Stimulated activated effector memory CD8-positive, alpha-beta T cell treated with anti-CD3 and anti-CD28 coated beads, Interleukin-12 subunit alpha, Interleukin-12 subunit beta, amount 100 ng/mL, for 72 hours (primary cell): ENCODE data around the gene RTEL1.
"Not testable (repeated sequence)": the region's sequence is repeated elsewhere in the genome, so short reads cannot be mapped to it uniquely, and the experiment has no call there.

Experiments used
- ATAC-seq: fragments of 150-1000 bp; cut with Tn5 transposase; 2 replicates; pipeline ENCODE4 v1.10.0; 2021
- DNase-seq, 2 donors: peaks; one replicate each; pipeline ENCODE4 v3.0.0; 2021 to 2022; ENCODE audit warnings: low spot score in 2 of 2
- H3K27ac Mint-ChIP-seq: one replicate; pipeline ENCODE4 v1.8.0; 2022; ENCODE audit warnings: mild to moderate bottlenecking, mixed read lengths
- H3K36me3 Mint-ChIP-seq: one replicate; pipeline ENCODE4 v1.8.0; 2022; ENCODE audit warnings: mild to moderate bottlenecking, mixed read lengths
- H3K4me1 Mint-ChIP-seq: one replicate; pipeline ENCODE4 v1.8.0; 2022; ENCODE audit warnings: mixed read lengths
- H3K4me3 Mint-ChIP-seq: one replicate; pipeline ENCODE4 v1.8.0; 2022; ENCODE audit warnings: mild to moderate bottlenecking, mixed read lengths
- H3K9me3 Mint-ChIP-seq: one replicate; pipeline ENCODE4 v1.8.0; 2022; ENCODE audit warnings: mixed read lengths

The RTEL1 gene, protein sequence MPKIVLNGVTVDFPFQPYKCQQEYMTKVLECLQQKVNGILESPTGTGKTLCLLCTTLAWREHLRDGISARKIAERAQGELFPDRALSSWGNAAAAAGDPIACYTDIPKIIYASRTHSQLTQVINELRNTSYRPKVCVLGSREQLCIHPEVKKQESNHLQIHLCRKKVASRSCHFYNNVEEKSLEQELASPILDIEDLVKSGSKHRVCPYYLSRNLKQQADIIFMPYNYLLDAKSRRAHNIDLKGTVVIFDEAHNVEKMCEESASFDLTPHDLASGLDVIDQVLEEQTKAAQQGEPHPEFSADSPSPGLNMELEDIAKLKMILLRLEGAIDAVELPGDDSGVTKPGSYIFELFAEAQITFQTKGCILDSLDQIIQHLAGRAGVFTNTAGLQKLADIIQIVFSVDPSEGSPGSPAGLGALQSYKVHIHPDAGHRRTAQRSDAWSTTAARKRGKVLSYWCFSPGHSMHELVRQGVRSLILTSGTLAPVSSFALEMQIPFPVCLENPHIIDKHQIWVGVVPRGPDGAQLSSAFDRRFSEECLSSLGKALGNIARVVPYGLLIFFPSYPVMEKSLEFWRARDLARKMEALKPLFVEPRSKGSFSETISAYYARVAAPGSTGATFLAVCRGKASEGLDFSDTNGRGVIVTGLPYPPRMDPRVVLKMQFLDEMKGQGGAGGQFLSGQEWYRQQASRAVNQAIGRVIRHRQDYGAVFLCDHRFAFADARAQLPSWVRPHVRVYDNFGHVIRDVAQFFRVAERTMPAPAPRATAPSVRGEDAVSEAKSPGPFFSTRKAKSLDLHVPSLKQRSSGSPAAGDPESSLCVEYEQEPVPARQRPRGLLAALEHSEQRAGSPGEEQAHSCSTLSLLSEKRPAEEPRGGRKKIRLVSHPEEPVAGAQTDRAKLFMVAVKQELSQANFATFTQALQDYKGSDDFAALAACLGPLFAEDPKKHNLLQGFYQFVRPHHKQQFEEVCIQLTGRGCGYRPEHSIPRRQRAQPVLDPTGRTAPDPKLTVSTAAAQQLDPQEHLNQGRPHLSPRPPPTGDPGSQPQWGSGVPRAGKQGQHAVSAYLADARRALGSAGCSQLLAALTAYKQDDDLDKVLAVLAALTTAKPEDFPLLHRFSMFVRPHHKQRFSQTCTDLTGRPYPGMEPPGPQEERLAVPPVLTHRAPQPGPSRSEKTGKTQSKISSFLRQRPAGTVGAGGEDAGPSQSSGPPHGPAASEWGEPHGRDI (N-terminal part only)

DNA sequence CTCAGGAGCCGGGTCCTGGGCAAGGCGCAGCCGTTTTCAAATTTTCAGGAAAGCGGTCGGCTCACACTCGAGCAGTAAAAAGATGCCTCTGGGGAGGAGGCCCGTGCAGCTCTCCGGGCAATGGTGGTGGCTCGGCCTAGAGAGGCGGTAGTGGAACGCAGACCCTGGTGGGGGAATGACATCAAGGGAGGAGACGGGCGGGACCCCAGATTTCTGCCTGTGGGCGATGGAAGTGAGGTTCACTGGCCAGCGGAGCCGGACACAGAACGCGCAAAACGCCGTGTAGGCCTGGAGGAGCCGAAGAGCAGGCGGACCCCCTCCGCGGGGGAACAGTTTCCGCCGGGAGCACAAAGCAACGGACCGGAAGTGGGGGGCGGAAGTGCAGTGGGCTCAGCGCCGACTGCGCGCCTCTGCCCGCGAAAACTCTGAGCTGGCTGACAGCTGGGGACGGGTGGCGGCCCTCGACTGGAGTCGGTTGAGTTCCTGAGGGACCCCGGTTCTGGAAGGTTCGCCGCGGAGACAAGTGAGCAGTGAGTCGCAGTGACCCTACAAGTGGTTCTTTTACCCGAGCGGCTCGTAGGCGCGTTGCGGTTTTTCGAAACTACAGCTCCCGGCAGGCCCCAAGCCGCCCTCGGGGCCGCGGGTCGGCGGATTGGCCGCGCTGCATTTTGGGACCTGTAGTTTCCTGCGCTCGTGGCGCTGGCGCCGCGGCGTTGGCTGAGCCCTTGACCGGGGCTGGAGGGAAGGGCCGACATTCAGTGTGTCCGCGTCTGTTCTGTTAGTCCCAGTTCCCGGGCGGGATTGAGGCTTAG is at the start of gene RTEL1:
RTEL1 (plus strand) TSS at position 376 of the 812 bp plus-strand sequence. CDS start 1,091 bp downstream, outside the sequence.
- no peaks in the 10 kb centered on the region for H3K9me3 Mint-ChIP-seq
- H3K4me1 Mint-ChIP-seq: peaks cover 41% of the 10 kb centered on the region
- peak within 1 kb of the TSS; percentile 94 for H3K4me3 Mint-ChIP-seq
- peaks cover 36% of the 10 kb centered on the region for H3K36me3 Mint-ChIP-seq
- peak; percentile 87 for ATAC-seq
- DNase-seq: peak; percentile 92 to 98
- peak within 1 kb of the TSS; percentile 96 for H3K27ac Mint-ChIP-seq

DNA sequence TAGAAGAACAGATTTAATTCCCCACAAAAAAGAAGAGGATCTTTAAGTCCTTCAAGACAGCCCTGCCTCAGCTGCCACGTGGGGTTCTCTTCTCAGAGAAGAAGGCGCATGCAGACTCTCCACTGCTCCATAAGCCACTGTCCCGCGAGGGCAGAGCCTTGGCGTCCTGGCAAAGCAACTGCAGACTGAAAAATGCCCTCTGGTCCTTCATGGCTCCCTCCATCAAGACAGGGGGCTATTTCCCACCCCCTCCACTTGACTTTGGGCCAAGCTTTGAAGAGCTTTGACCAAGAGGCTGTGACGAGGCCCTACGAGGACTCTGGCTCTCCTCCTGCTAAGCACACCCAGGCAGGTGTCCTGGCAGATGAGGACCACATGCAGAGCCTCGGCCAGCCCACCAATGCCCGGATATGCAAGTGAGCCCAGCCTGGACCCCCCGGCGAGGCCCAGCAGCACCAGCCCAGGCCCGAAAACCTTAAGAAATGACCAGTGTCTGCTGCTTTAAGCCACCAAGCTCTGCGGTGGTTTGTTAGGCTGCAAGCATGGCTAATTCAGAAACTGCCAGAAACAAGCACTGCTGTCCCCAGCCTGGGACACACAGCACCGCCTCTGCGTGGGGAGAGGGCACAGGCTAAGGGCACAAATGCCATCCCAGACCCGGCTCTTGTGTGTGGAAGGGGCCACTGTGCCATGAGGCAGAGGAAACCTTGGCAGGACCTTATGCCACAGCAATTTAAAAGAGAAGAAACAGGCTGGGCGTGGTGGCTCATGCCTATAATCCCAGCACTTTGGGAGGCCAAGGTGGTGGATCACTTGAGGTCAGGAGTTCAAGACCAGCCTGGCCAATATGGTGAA is 47.3 kb upstream of the RTEL1 start:
- ATAC-seq (no peak), DNase-seq (no peak)
- H3K4me3 Mint-ChIP-seq: no peak overlapping the region
- peaks cover 28% of the 10 kb centered on the region for H3K36me3 Mint-ChIP-seq
- H3K9me3 Mint-ChIP-seq: no peaks in the 10 kb centered on the region
- peaks cover 19% of the 10 kb centered on the region for H3K4me1 Mint-ChIP-seq
- H3K27ac Mint-ChIP-seq: peak overlapping the region; percentile 69

DNA sequence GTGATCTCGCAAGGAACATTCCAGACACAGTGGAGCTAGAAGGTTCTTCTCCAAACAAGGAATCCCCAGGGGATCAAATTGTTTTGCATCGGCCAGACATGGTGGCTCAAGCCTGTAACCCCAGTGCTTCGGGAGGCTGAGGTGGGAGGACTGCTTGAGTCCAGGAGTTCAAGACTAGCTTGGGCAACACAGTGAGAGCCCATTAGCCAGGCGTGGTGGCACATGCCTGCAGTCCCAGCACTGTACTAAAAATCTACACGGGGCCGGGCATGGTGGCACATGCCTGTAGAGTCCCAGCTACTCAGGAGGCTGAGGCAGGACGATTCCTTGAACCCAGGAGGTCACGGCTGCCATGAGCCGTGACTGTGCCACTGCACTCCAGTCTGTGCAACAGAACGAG is 46.5 kb upstream of the RTEL1 start:
- ATAC-seq (no peak), DNase-seq (no peak)
- Mint-ChIP-seq H3K27ac (no peak overlapping the region), H3K4me3 (no peak overlapping the region), H3K36me3 (peaks cover 36% of the 10 kb centered on the region), H3K4me1 (peaks cover 16% of the 10 kb centered on the region), H3K9me3 (no peaks in the 10 kb centered on the region)

DNA sequence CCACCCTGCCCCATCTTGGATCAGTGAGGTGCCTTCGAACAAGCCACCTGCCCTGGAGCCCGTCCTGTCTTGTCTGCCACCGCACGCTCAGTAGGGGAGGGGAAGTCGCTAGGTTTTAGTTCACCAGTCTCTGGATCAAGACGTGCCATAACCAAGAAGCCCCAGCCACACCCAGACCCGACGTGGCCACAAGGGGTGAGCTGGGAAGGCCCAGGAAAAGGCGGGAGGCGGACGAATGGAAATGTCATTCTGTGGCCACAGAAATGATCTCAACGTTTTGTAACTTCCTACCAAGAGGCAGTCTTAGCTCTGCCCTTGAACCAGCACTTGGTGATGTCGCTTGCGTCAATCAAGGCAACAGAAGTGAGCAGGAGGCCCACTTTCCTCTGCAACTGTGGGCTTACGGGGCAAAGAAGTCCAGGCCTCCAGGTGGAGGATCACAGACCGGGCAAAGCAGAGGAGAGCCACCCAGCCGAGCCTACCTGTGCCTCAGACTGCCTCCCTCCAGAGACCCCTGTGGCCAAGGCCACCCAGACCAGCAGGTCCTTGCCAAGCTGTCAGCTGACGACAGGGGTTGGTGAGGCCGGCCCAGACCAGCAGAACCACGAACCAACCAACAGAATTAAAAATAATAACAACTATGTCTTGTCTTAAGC is 45.7 kb upstream of the RTEL1 start:
- H3K4me1 Mint-ChIP-seq: peaks cover 12% of the 10 kb centered on the region
- DNase-seq (no peak), ATAC-seq (no peak)
- no peak overlapping the region for H3K4me3 Mint-ChIP-seq
- peaks cover 44% of the 10 kb centered on the region for H3K36me3 Mint-ChIP-seq
- H3K9me3 Mint-ChIP-seq: no peaks in the 10 kb centered on the region
- H3K27ac Mint-ChIP-seq: no peak overlapping the region

DNA sequence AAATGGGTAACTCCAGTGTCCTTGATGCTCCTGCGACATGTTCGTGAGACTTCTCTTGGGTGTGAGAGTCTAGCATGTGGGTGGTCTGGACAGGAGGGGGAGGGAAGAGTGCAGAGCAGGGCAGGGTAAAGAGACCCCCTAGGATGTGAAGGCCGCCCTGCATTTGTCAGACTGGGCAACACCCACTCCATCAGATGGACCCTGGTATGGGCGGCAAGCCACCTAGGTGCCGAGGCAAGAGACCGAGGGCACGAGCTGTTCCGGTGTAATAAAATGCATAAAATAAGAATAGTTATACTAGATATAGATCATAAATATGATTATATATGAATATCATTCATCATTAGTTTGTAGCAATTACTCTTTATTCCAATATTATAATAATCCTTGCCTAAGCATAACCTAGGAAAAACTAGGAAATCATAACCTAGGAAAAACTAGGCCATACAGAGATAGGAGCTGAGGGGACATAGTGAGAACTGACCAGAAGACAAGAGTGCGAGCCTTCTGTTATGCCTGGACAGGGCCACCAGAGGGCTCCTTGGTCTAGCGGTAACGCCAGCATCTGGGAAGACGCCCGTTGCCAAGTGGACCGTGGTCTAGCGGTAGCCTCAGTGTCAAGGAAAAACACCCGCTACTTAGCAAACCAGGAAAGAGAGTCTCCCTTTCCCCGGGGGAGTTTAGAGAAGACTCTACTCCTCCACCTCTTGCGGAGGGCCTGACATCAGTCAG is 44.1 kb upstream of the RTEL1 start:
- not testable (repeated sequence) for ATAC-seq, DNase-seq, H3K4me3 Mint-ChIP-seq, H3K9me3 Mint-ChIP-seq
- Mint-ChIP-seq H3K27ac (peak overlapping the region; percentile 48), H3K4me1 (peaks cover 12% of the 10 kb centered on the region), H3K36me3 (peaks cover 56% of the 10 kb centered on the region)

DNA sequence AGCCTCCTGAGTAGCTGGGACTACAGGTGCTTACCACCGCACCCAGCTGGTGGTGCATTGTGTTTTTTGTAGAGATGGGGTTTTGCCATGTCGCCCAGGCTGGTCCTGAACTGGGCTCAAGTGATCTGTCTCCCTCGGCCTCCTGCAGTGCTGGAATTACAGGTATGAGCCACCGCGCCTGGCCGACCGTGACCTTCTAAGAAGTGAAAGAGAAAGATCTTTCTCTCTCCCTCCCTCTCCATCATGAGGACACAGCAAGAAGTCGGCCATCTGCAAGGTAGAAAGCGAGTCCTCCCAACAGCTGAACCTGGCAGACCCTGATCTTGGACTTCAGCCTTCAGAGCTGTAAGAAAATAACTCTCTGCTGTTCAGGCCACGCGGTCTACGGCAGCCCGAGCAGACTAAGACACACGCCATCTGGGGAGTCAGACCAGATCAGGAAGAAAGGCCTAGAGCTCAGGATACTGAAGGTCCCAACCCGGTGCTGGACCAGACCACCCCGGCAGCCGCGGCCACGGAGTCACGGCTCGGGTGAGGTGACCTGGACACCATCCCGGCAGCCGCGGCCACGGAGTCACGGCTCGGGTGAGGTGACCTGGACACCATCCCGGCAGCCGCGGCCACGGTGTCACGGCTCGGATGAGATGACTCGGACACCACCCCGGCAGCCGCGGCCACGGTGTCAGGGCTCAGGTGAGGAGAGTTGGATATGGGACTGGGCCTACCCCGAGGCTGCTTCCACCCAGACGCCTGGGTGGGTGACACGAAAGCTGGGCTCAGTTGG is 40.8 kb upstream of the RTEL1 start:
- H3K36me3 Mint-ChIP-seq: peaks cover 61% of the 10 kb centered on the region
- H3K9me3 Mint-ChIP-seq: no peaks in the 10 kb centered on the region
- ATAC-seq (no peak), DNase-seq (no peak)
- peaks cover 21% of the 10 kb centered on the region for H3K4me1 Mint-ChIP-seq
- H3K27ac Mint-ChIP-seq: peak overlapping the region; percentile 37
- no peak overlapping the region for H3K4me3 Mint-ChIP-seq

DNA sequence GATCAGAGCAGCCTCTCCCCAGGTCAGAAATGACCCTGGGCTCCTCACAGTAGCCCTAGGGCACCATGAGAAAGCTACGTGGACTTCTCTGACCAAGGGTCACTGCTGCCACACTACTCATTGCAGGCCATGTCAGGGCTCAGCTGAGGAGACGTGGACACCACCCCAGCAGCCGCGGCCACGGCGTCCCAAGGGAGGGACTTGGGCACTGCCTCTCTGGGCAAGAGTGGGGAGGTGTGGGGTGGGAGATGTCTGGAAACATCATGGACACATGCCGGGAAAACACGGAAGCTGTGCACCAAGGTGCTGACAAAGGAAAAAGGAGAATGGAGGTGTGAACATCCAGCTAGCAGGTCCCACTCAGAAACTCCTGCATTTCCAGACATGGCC is 40.2 kb upstream of the RTEL1 start:
- Mint-ChIP-seq H3K9me3 (no peaks in the 10 kb centered on the region), H3K4me1 (peaks cover 27% of the 10 kb centered on the region), H3K4me3 (no peak overlapping the region), H3K27ac (no peak overlapping the region), H3K36me3 (peaks cover 64% of the 10 kb centered on the region)
- no peak for ATAC-seq
- DNase-seq: no peak

DNA sequence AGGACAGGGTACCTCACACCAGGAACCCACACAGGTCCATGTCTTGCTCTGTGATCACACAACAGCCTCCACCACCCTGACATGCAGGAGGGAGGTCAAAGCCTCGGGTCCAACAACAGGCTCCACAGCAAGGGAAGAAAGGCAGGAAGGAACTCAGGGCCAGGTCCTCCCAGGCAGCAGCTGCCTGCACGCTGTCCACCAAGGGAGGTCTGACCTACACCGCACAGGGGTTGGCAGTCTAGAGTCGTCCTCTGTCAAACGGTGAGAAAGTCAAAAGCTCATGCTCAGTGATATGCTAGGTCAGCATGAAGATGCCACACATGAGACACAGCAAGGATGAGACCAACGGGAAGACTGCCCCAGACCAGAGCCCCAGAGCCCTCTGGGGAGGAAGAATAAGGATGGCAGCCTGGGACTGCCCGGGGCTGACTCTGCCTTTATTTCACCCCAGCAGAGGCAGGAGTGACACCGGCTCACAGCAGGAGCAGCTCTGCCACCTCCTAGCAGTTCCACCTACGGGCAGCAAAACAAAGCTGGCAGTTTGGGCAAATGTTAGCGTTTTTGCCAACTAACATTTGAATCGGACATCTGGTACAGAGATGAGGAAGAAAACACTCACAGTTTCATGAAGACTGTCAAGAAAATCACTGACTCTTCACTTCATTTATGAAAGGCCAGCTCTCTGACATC is 39.7 kb upstream of the RTEL1 start:
- Mint-ChIP-seq H3K4me3 (no peak overlapping the region), H3K36me3 (peaks cover 61% of the 10 kb centered on the region)
- no peak for ATAC-seq

DNA sequence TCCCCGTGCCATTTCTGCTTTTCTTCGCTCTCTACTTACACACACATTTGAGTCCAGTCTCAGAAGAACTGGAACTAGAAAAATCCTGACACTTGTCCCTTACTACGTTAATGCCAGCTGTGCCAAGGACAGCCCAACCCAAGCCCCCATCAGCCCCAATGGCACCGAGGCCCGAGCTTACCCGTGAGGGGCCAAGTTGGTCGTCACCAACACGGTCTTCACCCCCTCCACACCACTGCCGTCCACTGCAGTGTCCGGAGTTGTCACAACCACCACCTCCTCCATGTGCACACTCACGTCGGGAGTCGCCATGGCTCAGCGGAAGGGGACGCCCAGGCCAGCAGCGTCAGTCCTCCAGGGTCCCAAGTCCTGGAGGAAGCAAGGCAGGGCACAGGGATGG is 39.0 kb upstream of the RTEL1 start:
- ATAC-seq (no peak), DNase-seq (no peak)
- Mint-ChIP-seq H3K9me3 (no peaks in the 10 kb centered on the region), H3K4me3 (no peak overlapping the region), H3K4me1 (peaks cover 22% of the 10 kb centered on the region), H3K27ac (no peak overlapping the region), H3K36me3 (peaks cover 61% of the 10 kb centered on the region)

More for the DNA sequence above, 39.7 kb upstream of the RTEL1 start:
- Mint-ChIP-seq H3K4me1 (peaks cover 28% of the 10 kb centered on the region), H3K27ac (no peak overlapping the region), H3K9me3 (no peaks in the 10 kb centered on the region)
- DNase-seq: no peak

DNA sequence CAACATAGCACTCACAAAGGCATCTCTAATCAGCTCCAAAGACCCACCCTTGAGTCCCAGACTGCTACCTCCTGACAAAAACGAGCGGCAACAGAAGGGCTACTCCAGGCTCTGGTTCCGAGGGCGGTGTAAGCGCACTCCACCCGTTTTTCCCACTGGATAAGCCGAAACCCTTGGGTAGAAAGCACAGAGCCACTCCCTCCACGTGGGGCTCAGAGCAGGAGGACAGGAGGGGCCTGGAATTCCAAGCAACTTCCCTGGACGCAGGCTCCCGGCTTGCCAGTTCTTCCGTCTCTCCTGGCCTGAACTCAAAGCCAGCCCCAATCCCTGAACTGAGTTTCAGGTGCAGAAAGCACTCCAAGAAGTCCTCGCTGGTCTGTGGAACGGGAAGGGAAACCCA is 38.6 kb upstream of the RTEL1 start:
- DNase-seq (no peak), ATAC-seq (no peak)
- H3K4me1 Mint-ChIP-seq: peaks cover 22% of the 10 kb centered on the region
- H3K9me3 Mint-ChIP-seq: no peaks in the 10 kb centered on the region
- peaks cover 58% of the 10 kb centered on the region for H3K36me3 Mint-ChIP-seq
- H3K27ac Mint-ChIP-seq: no peak overlapping the region
- no peak overlapping the region for H3K4me3 Mint-ChIP-seq

DNA sequence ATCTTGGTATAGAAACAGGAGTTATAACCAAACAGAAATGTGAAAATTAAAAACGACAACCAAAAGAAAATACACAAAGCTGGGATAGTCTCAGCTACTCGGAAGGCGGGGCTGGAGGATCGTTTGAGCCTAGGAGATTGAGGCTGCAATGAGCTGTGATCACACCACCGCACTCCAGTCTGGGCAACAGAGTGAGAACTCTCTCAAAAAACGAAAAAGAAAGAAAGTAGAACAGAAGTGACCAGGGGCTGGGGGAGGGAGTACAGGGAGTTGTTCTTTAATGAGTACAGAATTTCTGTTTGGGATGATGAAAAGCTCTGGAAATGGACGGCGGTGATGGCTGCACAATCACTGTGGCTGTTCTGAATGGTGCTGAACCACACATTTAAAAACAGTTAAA is 37.1 kb upstream of the RTEL1 start:
- Mint-ChIP-seq H3K36me3 (peaks cover 49% of the 10 kb centered on the region), H3K4me3 (no peak overlapping the region), H3K27ac (no peak overlapping the region), H3K4me1 (peaks cover 21% of the 10 kb centered on the region), H3K9me3 (no peaks in the 10 kb centered on the region)
- DNase-seq: no peak
- no peak for ATAC-seq

DNA sequence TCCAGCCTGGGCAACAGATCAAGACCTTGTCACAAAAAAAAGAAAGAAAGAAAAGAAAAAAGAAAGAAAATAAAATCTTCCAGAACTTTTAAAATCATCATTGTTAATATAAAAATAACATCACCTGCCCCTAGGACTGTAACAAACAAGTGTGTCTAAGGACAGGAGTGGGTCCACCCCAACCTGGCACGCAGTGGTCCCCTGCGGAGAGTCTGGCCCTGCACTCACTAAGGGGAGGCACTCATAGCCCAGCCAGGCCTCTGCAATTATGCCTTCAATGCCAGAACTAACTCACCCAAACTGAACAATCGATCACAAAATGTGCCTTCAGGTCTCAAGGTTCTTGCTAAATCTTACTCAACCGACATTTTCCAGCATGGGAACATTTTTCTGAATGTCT is 36.0 kb upstream of the RTEL1 start:
- Mint-ChIP-seq H3K27ac (no peak overlapping the region), H3K9me3 (no peaks in the 10 kb centered on the region), H3K4me1 (peaks cover 21% of the 10 kb centered on the region), H3K36me3 (peaks cover 38% of the 10 kb centered on the region), H3K4me3 (no peak overlapping the region)
- ATAC-seq: no peak
- no peak for DNase-seq
